GM18520 (cell line): ENCODE results near the gene ARL17B.
"Not testable (repeated sequence)": the region's sequence is repeated elsewhere in the genome, so short reads cannot be mapped to it uniquely, and the experiment has no call there.

Experiments used
- ATAC-seq: cut with Tn5 transposase; IDR thresholded peaks from one replicate; pipeline ENCODE4 v1.9.1; 2021; ENCODE audit not compliant: unreplicated experiment

ARL17B gene

GRCh38 chr17:46290906-46291546 lies 70.5 kb downstream of the ARL17B start:
- ATAC-seq: peak; percentile 77

DNA sequence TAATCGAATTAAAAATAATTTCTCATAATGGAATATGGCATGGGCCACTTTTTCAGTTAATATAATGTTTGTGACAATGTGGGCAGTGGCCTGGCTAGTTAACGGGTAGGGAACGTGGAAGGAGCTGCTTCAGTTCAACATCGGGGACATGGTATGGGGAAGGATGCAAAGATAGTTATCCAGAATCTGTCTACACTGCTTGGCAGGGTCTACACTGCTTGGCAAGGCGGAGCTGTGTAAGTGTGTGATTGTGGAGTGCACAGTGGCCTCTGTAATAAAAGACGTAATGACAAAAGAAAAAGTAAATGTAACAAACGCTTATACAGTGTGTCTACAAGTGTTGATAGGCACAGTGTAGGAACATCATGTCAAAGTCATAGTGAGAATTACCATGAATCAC lies 74.0 kb downstream of the ARL17B start:
- not testable (repeated sequence) for ATAC-seq

GRCh38 chr17:46286764-46287221 lies 74.8 kb downstream of the ARL17B start:
- not testable (repeated sequence) for ATAC-seq

- ATAC-seq: not testable (repeated sequence)
Observed at GRCh38 chr17:46285500-46285899, 76.1 kb downstream of the ARL17B start.

GRCh38 chr17:46284467-46284866 lies 77.1 kb downstream of the ARL17B start:
- ATAC-seq: not testable (repeated sequence)

- ATAC-seq: not testable (repeated sequence)
Observed at GRCh38 chr17:46282635-46283034, 78.9 kb downstream of the ARL17B start.

DNA sequence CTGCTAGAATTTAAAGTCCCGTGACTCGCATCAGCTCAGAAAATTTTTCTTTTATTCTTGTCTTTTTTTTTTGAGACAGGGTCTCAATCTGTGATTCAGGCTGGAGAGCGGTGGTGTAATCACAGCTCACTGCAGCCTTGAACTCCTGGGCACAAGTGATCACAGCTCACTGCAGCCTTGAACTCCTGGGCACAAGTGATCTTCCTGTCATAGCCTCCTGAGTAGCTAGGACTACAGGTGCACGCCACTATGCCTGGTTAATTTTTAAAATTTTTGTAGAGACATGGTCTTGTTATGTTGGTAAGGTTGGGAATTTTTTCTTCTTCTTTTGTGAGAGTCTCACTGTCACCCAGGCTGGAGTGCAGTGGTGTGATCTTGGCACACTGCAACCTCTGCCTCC lies 80.2 kb downstream of the ARL17B start:
- not testable (repeated sequence) for ATAC-seq

DNA sequence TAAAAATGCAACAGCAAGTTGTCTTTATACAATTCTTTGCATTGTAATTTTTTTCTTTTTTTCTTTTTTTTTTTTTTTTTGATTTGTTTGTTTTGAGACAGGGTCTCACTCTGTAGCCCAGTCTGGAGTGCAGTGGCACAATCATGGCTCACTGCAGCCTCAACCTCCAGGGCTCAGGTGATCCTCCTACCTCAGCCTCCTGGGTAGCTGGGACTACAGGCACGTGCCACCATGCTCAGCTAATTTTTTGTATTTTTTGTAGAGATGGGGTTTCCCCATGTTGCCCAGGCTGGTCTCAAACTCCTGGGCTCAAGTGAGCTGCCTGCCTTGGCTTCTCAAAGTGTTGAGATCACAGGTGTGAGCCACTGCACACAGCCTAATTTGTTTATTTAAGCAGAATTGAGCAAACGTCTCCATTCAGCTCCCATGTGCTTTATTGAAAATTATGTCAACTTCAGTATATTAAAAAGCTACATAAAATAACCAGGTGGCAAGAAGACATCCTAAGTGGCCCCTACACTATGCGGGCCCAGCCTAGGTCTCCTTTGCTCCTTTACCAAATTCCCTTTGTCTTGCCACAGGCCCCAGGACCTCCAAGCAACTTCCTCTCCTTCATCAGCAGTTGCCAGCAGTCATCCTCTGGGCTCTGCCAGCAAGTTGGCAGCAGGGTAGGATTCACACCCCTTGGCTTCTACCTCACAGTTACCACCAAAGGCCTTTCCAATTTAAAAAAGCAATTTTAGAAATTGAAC lies 84.7 kb downstream of the ARL17B start:
- ATAC-seq: not testable (repeated sequence)

GRCh38 chr17:46274238-46274637 lies 87.3 kb downstream of the ARL17B start:
- no peak for ATAC-seq

GRCh38 chr17:46273541-46274236 lies 87.9 kb downstream of the ARL17B start:
- ATAC-seq: no peak

DNA sequence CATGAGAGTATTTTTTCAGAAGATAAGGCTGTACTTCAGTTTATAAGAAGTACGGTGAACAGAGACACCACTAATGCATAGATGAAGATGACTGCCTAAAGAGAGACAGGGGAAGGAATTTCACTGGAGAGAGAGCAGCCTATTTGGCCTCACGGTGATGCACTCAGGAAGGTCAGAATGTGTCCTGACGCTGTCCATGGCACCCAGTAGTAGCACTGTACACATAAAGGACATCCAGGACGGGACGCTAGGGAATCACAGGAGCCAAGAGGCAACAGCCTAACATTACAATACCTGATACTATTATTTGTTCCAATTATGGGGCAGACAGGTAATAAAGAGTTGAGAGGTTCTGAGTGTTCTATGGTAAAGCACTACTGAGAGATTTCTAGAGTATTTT lies 91.5 kb downstream of the ARL17B start:
- ATAC-seq: no peak

DNA sequence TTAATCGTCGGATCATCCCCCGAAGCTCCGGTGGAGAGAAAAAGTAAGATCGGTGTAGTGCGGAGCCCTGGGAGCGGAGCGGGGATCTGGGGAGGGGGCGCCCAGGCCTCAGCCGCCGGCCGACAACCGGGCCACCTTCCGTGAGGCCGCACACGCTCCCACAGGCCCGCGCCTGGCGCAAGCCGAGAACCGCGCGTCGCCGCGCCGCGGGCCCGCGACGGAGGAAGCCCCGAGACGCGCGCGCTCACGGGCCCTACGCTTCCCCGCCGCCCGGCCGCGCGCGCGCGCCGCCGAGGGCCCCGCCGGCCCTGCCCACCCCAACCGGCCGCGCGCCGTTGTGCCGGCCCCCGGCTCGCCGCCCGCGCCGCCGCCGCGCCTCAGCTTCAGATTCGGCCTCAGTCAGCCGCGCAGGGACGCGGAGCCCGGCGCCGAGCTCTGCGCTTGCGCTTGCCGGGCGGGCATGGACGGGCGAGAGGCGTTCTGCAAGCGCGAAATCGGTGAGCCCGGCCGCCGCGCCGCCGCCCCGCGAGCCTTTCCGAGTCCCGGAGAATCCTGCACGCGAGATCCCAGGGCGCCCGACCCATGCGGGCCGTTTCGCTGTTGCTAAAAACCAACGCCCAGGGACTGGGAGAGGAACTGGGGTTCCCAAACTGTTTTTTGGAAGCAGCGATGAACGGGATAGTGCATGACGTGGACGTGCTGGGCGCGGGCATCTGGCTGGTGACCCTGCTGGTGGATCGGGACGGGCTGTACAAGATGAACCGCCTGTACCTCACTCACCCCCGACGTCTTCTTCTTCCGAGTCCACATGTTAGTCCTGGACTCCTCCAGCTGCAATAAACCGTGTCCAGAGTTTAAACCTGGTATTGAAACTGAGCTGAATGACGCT lies 94.7 kb downstream of the ARL17B start:
- ATAC-seq: peak; percentile 84

DNA sequence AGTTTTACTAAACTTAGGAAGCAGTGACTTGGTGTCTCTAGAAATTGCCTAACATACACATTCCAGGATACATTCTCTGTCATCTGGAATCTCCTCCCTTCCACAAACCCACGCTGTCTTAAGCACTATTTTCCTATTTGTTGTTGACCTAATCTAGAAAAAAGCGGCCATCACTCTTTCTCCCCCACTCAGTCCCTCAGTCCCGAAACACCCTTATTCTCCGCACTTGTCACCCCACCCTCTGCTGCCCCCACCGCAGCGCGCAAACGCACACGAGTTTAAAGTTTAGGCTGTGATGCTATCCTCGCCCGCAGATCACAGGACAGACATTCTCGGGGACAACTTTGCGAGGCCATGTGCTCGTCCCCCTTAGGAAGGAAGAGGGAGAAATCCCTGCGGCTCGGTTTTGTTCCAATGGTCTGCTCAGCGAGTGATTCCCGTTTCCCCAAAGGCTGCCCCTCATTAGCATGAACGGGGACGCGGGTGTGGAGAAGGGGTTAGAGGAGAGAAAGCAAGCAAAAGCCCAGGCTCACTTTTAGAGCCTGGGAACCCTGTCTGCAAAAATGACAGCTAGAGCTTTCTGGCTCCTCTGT lies 95.4 kb downstream of the ARL17B start:
- ATAC-seq: not testable (repeated sequence)

DNA sequence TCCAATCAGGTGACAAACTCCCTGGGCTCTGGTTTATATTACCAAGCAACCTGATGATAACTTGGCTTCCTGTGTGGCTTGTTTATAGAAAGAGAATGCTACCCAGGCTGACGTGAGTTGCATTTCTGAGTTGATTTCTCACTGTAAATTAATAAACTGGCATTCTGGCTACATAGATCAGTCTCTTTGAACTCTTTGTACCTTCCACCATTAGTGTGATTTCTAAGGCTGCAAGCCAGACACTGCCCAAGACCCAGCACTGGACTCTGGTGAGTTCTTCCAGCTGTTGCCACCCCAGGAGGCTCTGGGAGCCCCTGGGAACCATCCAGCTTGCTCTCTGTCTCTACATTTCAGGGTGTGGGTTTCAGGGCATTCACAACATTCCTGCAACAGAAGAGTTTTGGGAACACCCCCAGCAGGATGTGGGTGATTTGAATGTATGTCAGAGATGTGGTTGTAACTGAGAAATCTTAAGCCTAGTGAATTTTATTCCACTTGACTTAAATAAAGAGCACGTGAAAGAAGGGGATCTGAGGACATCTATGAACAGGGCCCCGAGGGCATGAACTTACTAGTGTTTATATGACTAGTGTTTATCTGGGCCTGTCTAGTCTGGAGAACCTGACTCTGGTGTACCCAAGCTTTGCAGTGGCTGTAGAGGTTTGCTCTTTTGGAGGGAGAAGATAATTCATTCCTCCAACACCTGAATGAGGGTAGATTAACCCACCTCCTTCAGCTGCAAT lies 96.9 kb downstream of the ARL17B start:
- no peak for ATAC-seq

DNA sequence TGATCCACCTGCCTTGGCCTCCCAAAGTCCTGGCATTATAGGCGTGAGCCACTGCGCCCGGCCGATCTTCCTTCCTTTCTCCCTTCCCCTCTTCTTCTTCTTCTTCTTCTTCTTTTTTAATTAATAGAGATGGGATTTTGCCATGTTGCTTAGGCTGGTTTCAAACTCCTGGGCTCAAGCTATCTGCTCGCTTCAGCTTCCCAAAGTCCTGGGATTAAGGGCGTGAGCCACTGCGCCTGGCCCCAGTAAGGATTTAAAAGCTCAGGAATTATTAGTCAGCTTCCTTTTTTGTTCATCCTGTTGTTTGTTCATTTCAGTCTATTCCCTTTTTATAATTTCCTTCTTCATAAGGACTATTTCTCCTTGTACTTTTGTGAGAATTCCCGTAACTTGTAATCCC lies 99.3 kb downstream of the ARL17B start:
- ATAC-seq: no peak

DNA sequence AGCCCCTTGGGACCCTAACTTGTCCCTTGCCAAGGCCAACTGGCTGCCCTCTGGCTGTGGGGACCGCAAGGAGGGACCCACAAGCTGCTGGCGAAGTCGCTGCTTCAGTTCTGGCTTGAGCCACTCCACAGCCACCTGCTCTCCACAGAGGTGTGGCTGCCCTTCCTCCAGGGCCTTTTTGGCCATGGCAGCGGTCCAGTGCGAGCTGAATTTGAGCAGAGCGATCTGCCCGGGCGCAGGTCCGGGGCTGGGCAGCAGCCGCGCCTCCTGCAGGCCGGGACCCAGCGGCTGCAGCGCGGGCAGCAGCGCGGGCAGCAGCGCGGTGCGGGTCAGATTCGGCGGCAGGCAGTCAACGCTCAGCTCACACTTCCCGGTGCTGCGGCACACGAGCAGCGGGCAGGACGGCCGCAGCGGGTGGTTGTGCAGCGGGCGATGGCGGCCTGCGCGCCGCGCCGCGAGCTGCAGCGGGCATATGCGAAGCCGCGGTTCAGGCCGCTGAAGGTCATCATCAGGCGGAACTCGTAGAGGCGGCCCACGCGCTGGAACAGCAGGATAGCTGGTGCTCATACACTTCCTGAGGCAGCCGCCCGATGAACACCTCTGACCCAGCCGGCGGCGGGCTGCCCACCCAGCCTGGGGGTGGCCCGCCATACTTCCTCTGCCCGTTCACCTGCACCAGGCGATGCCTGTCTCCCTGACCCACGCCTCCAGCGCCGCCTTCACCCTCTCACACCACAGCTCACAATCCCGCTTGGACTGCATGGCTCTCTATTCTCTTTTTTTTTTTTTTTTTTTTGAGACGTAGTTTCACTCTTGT lies 101.5 kb downstream of the ARL17B start:
- ATAC-seq: not testable (repeated sequence)

GRCh38 chr17:46256369-46256768 lies 105.2 kb downstream of the ARL17B start:
- not testable (repeated sequence) for ATAC-seq

DNA sequence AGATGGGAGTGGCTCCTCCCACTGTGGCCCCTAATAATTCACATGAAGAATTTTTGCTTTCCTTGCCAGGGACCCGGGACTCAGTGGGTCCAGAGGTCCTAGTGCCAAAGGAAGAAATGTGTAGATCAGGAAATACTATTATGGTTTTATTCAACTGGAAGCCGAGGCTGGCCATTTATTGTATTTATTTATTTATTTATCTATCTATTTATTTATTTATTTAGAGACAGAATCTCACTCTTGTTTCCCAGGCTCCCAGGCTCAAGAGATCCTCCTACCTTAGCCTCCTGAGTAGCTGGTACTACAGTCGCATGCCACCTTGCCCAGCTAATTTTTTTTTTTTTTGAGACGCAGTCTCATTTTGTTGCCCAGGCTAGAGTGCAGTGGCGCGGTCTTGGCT lies 107.4 kb downstream of the ARL17B start:
- not testable (repeated sequence) for ATAC-seq

DNA sequence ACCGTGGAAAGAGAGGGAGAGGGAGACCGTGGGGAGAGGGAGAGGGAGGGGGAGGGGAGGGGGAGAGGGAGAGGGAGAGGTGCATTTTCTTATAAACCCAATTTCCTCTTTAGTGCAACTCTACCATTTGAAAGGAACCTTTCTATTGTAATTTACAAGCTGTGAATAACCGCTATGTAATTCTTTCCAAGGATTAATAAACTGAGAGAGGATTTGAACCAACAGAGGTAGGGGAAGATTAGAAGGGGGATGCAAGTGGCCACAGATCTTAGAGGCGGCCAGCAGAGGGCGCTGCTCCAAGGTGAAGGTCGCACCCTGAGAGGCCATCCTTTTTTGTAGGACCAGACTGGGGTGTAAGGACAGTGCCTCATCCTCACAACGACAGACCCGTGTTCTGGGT lies 107.8 kb downstream of the ARL17B start:
- not testable (repeated sequence) for ATAC-seq
